SIG-M5 (cell line): ENCODE data around the gene MRPL2.
A peak's percentile ranks its signal among the peaks of the same experiment; 100 is the strongest.

ENCODE experiments used
- DNase-seq: peaks from one replicate; lab custom pipeline; 2025; lab: John Stamatoyannopoulos, UW

MRPL2 gene

DNA sequence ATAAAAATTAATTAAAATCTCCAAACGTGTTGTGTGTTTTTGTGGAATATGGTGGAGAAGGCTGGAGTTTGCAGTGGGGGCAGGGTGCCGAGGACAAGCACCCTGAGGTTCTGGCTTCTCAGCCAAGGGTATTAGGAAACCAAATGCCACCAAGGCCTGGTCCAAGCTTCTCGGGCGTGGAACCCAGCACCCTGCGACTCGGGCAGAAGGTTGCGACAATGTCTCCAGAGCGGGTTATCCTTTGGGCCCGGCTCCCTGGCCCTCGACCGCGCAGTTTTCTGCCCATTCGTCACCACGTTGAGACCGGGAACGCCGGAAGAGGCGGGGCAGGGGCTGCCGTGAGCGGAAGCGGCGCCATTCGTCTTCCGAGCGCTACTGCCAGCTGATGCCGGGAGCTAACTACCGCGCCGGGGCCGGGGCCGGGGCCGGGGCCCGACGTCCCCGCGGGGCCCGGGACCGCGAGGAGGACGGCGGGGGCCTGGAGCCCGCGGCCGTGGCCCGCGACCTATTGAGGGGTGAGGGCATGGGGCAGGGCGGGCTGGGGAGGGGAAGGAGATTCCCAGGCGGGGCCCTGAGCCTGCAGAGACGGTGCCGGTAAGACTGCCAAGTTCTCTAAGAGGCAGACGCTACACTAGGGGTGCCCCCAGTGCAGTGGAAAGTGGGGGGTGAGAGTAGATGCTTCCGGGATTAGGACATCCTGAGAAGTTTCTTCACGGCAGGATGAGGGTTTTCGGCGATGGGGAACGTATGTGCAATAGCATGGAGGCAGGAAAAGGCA, 37.8 kb downstream of the MRPL2 start, which contains the start of gene RRP36:
Gene RRP36 (plus strand): TSS at position 354 of the 778 bp plus-strand sequence. CDS start 32 bp downstream, at position 386.
- no peak for DNase-seq

DNA sequence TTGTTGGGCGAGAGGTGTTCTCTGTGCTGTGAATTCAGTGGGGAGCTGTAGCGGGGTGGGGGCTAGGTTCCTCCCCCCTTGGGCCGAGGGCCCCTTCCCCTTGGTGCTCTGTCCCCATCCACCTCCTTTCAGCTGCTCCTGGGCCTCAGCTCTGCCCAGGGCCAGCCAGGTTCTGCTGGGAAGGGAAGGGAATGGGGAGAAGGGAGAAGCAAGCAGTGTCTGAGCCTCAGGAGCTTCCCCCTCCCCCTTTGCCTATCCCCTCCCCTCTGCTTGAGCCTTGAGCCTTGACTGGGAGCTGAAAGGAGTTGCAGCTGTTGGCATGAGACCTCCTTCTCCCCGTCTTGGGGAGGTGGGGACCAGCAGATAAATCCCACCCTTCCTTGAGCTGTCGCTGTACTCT, 38.4 kb downstream of the MRPL2 start:
- no peak for DNase-seq

DNA sequence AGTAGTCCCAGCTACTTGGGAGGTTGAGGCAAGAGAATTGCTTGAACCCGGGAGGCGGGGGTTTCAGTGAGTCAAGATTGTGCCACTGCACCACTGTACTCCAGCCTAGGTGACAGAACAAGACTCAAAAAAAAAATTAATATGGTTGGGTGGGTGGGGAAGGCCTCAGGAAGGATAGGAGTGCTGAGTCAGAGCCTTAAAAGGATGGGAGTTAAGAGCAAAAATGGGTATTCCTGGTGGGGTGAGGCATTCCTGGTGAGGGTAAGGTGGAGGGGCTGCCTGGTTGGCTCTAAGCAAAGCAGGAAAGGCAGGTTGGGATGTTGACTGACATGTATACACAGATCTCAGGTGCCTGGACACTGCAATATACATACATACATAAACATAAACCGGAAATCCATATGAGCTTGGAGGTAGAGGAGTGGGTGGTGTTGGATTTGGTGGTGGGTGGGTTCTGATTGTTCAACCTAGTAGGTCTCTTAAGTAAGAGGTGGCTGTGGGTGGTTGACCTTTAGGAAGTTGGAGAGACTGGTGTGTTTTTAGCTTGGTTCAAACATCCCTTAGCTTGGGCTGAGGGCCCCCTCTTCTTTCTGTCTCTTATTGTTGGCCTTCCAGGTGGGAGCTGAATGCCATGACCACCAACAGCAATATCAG, 39.1 kb downstream of the MRPL2 start:
- DNase-seq, result no peak

DNA sequence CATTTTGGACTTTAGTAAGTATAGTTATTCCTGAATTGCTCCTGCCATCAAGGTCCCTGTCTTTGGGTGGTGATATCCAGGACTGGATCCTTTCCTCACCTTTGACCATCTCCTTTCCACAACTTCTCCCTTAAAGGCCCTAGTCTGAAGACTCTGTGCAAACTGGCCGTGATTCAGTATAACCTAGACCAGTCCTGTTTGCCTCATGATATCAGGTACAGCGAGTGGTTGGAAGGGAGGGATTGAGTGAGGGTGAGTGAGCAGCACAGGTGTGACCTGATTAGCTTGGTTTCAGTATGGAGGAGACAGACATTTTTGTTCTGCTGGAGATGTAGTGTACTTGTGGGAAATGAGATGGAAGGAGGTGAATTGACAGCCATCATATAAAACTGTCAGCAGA, 40.1 kb downstream of the MRPL2 start:
- DNase-seq, result no peak

DNA sequence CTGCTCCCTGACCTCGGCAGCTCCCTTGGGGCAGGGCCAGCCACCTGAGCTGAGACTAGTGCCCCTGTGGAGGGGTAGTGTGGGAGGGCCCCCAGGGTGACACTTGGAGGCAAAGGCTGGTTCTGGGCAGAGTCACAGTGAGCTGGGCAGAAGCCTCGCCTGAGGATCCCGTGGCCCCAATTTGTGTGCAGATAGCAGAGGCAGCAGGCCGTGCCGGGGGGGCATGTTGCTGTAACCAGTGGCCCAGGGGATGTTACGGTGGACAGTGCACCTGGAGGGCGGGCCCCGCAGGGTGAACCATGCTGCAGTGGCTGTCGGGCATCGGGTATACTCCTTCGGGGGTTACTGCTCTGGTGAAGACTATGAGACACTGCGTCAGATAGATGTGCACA, 42.3 kb downstream of the MRPL2 start:
- no peak for DNase-seq

DNA sequence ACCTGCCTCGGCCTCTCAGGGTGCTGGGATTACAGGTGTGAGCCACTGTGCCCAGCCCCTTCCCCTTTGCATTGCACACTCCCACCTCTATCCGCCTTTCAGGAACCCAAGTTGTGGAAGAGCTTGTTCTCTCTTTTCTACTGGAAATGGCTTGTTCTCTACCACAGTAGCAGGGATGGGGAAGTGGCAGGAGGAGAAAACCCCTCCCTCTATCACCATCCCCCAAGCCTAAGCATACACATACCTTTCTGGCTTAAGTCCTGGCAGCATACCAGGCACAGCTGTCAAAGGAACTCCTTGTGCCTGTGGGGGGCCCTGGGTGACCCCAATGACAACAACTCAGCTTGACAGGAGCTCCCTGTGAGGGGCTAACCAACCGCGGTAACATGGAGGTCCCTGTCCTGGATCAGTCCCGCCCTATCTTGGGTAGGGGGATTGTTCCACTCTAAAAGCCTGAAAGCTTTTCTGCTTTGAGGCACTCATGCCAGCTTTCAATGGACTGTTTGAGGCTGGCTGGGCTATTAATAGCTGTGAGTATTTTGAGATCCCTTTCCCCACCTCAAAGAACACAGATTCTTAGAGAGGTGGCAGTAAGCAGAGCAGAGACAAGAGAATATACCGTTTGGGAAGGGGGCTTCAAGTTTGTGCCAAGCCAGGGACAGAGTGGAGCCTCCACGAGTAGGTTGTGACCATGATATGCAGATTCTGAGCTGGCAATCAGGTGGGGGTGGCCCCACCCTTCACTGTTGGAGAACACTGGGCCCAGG, 42.9 kb downstream of the MRPL2 start:
- DNase-seq, result no peak

DNA sequence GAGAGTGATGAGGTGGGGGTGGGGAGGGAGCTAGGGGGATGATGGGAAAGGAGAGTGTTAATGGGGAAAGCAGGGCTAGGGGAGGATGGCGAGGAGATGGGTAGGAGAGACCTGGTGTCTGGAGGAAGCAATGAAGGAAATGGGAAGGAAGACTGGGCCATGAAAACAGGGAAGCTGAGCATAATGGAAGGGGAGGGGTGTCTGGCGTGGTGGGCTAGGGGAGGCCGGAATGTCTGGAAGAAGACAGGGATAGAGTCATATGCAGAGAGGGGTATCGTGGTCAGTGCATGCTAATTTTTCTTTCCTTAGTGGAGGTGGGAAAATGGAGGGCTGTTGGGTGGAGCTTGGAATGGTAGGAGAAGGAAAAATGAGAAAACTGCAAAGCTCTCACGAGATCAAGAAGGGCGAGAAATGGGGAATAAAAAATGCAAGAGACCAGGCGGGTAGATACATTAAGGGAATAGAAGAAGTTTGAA, 44.8 kb downstream of the MRPL2 start:
- DNase-seq, result no peak

DNA sequence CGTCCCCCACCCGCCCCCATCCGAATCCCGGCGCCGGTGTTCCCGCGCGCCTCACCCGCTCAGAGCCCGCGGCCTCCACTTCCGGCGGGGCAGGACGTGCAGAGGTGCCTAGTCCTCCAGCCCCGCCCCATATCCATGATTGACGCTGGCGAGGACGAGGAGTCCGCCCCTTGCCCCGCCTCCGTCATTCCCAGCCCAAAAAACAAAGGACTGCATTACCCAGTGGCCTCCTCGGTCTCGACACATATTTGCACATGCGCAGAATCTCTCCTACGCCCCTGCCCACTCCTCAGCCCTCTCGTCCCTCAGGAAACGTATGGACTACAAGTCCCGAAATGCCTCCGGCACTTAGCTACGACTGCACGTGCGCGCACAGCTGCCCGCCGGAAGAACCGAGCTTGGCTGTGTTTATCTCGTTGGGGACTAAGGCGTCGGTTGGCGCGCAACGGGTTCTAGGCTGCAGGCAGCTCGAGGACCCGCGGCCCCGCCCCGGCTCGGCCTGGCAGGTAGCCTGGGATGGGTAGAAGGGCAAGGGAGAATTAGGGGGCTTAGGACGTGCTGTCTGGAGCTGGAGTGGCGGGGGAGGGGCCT, 45.3 kb downstream of the MRPL2 start, which contains the start of the genes KLHDC3 and MEA1:
Gene KLHDC3 (plus strand): TSS at position 407 of the 591 bp plus-strand sequence. CDS start 2,944 bp downstream, outside the sequence.
Gene MEA1 (minus strand): TSS at position 104 of the 591 bp plus-strand sequence. CDS start 133 bp downstream, outside the sequence.
- DNase-seq, result peak; percentile 98

DNA sequence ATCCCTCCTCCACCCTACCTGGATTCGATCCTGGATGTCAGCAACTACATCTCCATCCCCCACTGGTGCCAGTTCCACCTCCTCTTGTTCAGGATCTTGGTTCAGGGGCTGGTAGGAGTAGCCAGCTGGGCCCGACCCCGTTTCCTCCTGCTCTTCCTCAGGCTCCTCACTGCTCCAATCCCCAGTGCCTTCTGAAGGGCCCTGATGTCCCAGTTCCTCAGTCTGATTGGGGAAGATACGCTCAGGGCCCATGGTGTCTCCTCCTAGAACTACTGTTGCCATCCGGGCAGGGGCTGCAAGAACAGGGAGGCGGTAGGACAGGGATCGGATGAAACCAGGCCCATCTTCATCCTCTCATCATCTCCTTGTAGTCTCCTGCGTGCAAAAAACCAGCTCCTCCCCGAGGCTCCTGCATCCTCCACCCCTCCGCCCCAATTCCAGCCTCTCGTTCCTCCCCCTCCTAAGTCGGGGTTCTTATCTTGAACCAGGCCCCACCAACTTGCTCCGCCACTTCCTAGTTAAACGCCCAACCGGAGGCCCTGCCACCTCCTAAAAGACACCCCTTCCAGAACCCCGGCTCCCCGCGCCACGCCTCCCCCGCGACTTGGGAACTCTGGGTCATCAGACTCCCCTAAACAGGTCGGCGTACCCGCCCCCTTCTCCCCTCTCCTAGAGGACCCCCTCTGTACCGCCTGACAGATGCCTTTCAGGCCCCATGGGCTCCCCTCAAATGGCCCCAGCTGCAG, 46.0 kb downstream of the MRPL2 start:
- no peak for DNase-seq

DNA sequence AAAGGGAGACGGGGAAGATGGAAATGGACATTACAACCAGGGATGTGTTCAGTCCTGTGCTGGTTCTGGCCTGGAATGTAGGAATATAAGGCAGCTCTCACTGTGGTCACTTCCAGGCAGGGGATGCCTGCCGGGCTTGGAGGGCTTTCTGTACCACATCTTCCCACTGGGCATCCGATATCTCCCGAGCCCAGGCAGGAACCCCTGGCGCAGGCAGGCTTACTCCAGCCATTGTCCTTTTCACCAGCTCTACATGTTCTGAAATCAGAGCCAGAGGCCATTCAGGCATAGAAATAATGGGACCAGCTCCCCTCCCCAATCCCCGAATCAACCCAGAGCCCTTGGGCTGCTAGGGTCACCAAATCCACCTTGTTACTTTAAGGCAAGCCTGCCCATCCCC, 46.9 kb downstream of the MRPL2 start:
- no peak for DNase-seq

DNA sequence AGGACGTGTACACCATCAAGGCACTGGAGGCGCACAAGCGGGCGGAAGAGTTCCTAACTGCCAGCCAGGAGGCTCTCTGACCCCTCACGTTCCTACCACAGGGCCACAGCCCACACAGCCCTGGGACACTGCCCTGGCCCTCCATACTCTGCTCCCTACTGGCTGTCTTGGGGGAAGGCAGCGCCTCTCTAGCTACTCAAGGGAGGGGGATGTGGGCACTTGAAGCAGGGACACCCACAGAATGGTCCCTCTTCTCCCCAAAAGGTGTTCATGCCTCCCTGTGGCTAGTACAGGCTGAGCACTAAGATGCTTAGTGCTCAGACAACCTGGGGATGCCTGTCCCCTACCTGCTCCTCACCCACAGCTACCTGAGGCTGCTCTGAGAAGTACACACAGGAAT, 48.0 kb downstream of the MRPL2 start:
- no peak for DNase-seq

DNA sequence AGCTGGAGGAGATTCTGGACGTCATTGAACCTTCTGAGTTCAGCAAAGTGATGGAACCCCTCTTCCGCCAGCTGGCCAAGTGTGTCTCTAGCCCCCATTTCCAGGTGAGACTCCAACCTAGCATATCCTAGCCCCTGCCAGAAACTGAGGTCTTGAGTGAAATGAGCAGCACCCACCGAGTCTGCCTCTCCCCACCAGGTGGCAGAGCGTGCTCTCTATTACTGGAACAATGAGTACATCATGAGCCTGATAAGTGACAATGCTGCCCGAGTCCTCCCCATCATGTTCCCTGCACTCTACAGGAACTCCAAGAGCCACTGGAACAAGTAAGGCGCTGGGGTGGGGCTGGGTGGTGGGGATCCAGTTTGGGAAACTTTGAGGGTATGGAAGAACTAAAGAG, 50.1 kb downstream of the MRPL2 start:
- DNase-seq, result no peak

DNA sequence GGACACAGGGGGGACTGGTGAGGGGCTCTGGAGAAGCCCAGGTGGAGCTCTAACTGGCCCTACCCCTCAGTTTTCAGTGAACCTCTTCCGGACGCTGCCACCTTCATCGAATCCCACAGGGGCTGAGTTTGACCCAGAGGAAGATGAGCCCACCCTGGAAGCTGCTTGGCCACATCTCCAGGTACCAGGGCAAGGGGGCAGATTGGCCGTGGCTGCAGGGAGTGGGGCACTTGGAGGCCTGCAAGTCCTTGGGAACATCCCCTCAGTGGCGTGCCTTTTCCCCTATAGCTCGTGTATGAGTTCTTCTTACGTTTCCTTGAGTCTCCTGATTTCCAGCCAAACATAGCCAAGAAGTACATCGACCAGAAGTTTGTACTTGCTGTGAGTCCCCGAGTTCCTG, 52.1 kb downstream of the MRPL2 start:
- DNase-seq, result no peak

DNA sequence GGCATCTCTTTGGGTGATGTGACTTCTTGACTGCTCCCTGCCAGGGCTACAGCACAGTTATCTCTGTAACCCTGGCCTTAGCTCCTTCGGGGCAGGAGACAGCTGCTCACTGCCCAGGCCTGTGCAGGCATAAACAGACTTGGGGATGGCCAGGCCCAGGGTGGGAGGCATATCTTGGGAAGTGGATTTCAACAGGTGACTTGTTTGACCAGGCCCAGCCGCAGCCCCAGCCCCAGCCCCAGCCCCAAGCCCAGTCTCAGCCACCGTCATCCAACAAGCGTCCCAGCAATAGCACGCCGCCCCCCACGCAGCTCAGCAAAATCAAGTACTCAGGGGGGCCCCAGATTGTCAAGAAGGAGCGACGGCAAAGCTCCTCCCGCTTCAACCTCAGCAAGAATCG, 53.0 kb downstream of the MRPL2 start:
- no peak for DNase-seq

DNA sequence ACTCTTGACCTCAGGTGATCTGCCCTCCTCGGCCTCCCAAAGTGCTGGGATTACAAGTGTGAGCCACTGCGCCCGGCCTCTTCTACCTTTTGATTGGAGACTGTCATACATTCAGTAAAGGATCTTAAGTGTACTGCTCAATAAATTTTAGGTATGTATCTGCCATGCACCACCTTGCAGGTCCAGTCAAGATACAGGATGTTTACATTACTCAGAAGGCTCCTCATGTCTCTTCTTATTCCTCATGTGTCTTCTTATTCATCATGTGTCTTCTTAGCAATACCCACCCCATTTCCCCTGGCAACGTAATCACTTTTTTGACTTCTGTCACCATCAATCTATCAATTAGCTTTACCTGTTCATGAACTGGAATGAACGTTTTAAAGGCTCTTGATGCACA, 53.4 kb downstream of the MRPL2 start:
- DNase-seq, result no peak
